Measurements from ENCODE around the gene LETM1.
A peak's percentile ranks its signal among the peaks of the same experiment; 100 is the strongest.

LETM1 gene

DNA sequence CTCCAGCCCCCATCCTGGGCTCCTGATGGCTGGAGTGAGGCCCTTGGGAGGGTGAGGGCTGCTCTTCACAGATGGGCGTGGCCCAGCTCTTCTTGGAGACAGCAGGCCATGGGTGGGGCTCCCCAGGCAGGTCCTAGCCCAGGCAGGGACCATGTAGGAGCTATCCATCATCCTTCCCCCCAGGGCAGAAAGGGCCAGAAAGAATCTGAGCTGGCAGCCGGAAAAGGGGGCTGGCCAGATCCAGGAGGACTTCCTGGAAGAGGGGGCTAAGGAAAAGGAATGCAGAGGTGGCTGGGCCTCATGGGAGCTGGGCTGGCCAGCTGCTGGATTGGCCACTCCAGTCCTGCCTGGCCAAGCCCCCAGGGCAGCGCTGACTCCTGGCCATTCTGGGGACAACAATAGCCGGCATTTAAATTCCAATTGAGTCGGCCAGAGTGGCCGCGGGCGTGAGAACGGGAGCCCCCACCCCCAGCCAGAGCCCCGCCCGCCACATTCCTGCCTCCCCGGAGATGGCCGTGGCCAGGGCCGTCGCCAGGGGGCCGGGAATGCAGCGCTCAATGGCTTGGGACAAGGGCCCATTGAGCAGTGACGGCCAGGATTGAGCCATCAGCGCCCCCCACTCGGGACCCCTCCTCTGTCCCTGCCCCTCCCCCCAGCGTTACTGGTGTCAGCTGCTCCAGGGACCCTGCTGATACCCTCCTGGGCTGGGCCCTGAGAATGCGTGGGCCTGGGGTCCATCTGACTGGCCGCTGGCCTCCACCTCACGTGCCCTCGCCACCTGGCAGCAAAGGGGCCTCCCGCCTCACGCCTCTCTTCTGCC, 77.9 kb downstream of the LETM1 start:
- peak; percentile 79 for DNase-seq (ENCODE audit: low spot score)

DNA sequence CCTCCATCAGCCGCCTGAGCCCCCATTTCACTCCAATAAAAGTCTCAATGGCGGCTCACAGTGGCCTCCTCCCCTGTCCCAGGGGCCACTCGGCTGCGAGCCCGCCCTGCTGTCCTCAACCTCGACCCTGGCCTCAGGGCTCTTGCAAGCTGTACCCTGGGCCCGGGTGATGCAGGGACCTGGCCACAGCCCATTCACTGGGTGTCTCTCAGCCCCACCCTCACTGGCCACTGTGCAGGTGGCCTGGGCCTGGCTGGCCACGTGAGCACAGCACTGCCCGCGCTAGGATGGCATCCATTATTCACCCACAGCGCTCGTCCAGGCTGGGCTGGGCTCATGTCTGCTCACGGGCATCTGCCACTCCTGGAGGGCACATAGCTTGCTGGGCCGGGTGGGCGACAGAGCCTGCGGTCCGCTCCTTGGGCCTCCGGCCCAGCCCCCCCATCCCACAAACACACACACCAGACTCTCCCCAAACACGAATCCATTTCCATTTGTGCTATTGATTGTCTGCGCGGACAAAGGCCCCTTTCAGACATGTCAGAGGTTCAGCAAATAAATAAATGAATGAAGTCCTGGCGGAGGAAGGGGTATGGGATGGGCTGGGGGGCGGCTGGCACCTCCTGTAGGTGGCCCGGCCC, 79.3 kb downstream of the LETM1 start:
- no peak for DNase-seq (ENCODE audit: low spot score)

DNA sequence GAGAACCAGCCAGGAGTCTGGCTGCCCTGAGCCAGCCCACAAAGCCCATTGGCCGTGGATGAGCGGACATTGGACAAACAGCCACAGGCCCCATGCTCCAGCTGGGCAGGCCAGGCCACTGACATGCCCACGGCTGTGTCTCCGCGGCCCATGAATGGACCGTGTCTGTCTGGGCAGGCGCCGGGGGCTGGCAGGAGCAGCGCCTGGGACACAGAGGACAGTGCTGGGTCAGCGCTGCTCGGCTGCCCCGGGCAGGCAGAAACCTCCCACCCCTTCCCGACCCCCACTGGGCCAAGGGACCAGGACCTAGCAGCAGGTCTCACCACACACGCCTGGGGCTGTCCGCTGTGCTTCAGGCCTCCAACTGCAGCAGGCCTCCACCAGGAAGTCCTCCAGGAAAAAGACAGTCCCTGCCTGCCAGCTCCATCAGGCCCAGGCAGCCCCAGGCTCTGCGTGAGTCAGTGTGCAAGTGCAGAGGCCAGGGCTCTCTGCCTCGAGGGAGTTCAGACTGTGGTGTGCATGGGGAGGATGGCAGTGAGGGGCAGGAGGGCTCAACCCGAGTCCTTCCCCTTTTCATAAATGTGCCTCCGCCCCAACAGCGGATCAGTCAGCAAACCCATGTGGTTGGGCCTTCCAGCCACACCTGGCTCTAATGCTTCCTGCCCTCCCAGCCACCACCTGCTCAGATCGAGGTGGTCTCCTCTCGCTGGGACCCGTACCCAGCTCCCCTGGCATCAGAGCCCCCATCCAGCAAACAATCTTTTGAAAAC, 80.0 kb downstream of the LETM1 start:
- DNase-seq (ENCODE audit: low spot score): no peak

DNA sequence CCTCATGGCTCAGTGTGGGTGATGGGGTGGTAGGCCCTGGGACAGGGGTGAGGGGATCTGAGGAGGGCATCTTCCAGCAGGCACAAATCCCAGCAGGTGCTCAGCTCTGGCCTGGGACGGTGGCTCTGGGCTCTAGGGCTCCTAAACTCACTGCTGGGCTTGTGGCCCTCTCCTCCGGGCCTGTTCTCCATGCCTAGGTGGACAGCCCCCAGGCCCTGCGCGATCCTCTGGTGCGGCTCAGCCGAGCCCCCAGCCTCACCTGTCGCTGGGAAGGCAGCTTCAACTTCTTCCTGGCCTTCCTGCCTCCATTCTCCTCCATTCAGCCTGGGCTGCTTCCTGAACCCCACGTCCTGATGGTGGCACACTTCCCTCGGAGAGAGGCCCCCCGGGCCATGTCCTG, 82.2 kb downstream of the LETM1 start:
- no peak for DNase-seq (ENCODE audit: low spot score)

DNA sequence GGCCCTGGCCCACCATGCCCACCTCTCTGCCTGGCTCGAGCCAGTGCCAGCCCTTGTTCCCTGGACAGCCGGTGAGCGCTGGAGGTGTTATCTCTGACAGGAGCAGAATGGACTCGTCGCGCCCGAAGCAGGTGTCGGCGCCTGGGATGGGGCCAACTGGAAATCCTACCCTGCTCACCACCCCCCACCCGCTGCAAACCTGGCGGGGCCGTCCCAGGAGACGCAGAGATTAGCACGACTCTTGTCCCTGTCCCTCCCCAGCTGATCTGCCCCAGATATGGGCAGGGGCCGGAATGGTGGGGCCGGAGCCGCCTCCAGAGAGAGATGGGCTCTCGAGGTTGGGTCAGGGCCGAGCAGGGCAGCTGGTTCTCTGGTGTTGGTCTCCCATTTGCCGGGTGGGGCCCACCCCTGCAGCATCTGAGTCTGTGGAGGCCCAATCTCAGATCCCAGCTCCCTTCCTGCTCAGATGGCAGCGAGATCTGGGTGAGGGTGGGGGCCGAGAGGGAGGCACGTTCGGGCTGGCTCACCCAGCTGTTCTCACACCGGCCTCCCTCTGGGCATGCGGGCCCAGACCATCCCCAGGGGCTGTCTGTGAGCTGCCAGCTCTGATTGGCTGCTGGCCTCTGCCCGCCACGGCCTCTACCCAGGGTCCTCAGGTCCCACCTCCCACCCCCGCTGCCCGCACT, 83.0 kb downstream of the LETM1 start:
- no peak for DNase-seq (ENCODE audit: low spot score)

DNA sequence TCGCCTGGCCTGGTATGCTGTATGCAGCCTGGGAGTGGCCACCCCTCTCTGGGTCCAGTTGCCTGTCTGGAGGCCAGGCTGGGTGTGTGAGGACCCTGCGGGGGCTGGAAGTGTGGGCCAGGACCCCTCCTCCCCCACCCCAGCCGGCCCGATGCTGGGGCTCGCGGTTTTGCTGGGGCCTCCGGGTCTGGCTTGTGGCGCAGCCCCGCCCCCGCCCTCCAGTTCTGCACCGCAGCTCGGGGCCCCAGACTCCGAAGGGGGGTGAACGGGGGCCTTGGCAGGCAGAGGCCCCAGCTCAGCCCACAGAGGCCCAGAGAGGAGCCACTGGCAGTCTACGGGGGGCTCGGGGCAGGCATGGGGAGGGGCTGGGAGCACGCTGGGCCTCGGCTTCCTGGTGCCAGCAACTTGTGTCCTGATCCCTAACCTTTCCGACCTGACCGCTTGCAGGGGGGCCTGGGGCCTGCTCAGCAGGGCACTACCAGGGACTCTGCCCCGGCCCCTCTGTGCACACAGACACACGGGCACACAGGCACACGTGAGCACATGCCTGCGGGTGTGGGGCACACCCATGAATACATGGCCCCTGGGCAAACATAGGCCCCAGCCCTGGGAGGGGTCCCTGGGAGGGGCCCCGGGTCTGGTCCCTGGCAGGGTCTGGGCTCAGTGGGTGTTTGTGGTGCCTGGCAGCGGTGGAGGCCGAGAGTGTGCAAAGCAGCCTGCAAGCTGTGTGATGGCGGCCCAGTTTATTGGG, 84.2 kb downstream of the LETM1 start:
- no peak for DNase-seq (ENCODE audit: low spot score)

DNA sequence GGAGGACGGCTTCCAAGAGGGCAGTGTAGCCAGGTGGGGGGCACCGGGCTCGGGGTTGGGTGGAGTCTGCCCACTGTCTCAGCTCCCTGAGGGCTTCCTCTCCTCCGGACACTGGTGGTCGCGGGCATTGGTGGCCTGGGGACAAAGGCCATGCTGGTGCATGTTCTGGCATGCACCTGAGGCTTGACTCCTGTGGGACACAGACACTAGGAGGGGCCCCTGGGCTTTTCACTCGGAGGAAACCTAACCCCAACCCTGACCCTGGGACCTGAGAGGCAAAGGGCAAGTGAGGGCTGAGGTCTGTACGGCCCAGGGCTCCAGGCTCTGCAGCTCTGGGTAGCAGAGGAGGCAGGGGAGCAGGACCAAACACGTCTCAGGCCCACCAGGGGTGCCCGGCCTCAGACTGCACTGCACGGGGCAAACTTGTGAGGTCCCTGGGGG, 85.1 kb downstream of the LETM1 start:
- no peak for DNase-seq (ENCODE audit: low spot score)

DNA sequence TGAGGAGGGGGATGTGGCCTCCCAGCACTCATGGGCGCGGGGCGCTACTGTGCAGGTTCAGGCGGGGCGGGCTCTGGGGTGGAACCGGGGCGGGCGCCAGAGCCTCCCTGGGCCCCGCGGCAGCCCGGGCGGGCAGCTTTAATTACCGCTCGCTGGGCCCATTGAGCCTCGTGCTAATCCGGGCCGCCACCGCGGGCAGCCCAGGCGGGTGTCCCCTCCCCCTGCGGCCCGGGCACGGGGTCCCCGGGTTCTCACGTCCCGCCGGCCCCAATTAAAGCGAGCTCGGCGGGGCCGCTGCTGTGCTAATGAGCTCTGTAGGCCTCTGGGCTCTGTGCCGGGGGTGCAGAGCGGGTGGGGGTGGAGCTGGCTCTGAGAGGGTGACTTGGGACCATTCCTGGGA, 85.7 kb downstream of the LETM1 start:
- DNase-seq (ENCODE audit: low spot score): no peak

DNA sequence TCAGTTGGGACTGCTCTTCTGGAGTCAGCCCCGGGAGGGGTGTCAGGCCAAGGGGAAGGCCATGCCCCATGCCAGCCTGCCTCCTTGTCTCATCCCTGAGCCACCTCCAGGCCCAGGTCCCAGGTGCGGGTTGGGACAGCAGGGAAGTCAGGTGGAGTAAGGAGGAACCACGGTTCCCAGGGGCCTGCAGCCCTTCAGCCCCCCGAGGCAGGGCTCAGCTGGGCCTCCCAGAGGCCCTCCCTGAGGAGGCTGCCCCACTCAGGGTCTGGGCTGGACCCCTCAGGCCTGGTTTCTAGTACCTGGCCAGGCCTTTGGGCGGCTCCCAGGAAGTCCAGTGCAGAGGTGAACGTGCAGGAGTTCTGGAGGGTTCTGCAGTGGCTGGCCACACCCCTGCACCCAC, 86.3 kb downstream of the LETM1 start:
- no peak for DNase-seq (ENCODE audit: low spot score)

DNA sequence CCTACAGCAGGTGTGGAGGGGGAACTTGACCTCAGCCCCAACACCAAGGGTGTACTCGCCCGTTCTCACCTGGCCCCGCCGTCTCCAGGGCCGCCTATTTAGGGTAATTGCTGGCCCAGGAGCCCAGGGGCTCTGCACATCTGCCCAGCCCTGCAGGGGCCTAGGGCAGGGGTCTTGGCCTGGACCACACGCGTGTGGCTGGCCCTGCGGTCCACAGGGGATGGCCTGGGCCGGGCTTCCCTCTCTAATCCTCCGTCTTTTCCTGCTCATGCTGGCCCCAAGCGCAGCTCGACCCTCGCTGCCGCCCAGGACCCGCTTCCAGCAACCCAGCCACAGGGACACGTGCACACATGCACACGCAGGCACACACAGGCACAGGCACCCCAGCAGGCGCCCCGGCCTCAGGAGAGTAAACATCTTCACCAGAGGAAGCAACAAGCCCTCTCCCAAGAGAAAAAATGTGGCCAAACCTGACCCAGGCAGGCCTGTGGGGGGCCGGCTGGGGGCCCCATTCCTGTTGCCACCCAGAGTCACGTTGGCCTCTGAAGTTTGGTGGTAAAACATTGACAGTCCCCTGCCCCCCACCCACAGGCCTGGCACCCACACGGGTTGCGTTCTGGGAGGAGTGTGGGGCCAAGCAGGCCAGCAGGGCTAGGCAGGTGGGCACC, 87.5 kb downstream of the LETM1 start:
- no peak for DNase-seq (ENCODE audit: low spot score)

DNA sequence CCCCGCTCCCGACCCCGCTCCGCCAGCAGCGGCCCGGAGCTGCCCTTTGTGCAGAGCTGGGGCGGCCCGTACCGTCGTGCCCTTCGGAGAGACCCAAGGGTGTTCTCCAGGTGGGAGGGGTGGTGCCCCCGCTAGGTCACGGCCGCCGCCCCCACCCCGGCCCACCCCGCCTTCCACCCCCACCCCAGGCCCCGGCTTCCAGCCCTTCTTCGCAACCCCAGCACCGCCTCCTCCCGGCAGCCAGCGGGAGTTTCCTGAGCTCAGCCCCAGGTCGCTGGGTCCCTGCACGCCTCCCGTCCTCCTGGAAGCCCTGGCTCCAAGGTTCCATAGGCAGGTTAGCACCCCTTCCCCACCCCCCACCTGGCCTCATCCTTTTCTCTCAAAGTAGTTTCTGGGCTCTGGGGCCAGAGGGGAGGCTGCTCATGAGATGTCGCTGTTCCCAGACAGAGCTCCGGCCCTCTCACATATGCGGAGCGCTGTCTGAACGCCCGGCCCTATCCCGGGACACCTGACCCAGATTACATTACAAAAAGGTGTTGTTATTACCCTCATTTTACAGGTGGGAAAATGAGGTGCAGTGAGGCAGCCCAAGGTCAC, 88.1 kb downstream of the LETM1 start:
- peak; percentile 88 for DNase-seq (ENCODE audit: low spot score)

DNA sequence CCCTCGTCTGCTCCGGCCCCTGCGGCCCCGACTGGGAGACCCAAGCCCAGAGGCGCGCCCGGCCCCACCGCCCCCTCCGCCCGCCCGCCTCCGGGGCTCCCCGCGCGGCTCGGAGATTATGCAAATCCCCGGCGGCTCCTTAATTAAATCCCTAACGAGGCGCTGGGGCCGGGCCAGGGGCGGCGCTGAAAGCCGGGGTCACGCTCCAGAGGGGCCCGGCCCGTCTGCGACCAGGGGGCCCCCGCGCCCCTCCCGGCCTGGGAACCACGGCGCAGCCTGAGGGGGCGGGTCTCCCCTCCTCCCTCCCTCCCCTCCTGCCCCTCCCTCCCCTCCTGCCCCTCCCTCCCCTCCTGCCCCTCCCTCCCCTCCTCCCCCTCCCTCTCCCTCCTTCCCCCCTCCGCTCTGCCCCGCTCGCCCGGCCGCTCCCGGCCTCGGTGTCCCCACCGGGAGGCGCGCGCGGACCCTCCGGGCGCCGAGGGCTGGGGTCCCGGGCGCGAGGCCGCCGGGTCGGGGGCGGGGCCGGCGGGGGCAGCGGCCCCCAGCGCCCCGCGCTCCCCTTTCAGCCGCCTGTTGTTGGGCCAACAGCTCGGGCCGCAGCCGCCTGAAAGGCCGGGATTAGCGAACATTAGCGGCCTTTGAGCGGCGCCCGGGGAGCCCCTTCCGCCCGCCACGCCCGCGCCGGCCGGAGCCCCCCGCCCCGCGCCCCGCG, 88.7 kb downstream of the LETM1 start:
- DNase-seq (ENCODE audit: low spot score): peak; percentile 58

DNA sequence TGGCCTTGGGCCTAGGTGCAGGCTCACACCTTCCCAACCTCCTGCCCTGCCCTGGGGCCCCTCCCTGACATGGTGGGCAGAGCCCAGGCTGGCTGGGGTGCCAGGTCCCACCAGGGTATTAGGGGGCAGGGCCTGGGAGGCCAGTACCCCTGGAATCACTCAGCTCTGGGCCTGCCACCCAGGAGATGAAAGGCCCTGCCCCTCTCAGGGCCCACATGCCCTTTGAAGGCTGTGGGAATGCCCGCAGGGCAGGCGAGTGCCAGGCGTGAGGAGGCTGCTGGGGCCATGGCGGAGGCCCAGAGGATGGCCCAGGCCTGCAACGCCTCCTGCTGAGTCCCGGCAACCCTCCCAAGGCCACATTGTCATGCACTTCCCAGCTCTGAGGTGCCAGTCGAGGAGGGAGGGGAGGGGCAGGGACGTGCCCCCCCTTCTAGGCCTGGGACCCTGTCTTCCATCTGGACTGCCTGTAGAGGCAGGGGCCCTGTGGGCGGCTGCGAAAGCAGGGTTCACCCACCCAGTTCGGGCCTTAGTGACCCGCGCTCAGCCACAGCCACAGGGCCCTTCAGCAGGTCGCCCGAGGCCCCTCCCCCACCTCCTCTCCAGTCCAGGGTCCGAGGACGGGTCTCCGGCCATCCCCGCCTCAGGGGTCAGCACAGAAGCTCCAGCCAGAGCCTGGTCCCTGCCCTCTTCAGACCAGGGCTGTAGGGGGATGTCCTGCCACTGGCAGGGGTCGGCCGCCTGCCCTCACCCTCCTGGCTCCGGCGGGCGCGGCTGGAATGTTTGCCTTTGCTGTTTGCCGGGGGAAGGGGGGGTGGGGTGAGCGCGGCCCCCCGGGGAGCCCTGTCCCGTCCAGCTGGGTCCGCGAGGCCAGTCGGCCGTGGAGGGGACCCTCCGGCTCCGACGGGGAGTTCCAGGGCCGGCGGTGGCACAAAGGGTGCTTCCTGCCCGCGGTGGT, 89.6 kb downstream of the LETM1 start:
- DNase-seq (ENCODE audit: low spot score): no peak

DNA sequence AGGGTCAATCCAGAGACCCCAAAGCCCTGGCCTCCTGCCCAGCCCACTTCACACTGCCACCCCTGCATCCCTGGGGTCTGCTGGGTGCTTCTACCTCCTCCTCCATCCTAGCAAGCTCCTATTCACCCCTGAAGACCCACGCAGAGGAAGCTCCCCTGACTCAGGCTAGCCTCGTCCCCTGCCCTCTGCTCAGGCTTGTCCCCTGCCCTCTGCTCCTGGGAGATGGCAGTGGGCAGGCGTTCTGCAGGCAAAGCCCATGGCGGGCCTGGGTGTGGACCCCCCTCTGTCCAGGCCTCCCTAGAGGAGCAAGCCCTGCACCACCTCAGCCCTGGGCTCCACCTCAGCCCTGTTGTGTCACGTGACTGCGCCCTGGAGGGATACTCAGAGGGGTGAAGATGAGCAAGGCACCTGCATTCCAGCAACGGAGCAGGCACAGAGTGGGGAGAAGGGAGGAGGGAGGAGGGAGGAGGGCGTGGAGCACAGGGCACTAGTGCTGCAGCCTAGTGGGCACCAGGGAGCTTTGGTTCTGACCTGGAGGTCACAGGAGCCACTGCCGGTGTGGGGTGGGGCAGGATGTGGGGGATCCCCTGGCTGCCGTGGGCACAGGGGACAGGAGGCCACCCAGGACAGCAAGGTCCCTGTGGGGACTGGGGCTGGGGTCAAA, 90.4 kb downstream of the LETM1 start:
- DNase-seq (ENCODE audit: low spot score): no peak

DNA sequence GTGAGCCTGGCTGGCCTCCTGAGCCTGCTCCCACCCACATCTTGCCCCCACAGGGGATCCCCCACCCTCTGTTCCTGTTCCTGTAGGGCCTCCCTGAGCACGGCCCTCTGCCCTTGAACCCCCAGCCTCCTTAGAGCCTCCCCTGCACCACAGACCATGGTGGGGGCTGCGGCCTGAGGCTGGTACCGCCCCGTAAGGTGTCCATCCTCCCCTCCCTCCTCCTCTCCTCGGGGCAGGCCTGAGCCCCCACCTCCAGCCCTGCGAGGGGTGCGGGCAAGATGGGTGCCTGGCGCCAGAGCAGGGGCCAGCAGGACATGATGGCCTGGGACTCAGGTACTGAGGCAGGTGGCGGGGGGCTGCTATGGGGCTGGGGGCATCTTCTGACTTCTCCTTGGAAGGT, 91.3 kb downstream of the LETM1 start:
- DNase-seq (ENCODE audit: low spot score): no peak

DNA sequence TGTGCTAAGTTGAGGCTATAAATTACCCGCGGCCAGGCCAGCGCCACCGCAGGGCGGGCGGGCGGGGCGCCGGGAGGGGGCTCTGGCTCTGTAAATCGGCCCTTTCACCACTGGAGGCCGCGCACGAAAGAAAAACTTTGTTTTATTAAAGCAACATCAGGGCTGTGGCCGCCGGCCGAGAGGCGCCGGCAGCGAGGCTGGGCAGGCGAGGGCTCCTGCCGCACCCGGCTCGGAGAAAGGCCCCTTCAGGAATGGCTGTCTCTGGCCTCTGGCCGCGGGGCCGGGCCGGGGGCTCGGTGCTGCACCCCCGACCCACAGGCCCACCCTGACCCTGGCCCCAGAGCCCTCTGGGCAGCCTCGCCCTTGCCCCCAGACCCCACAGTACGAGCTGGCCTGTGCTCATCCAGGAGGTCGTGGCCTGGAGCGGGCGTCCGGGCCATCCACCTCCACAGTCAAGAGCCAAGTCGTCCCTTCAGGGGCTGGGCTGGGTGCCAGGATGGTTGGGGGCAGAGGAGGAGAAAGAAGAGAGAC, 92.3 kb downstream of the LETM1 start:
- DNase-seq (ENCODE audit: low spot score): peak; percentile 91

DNA sequence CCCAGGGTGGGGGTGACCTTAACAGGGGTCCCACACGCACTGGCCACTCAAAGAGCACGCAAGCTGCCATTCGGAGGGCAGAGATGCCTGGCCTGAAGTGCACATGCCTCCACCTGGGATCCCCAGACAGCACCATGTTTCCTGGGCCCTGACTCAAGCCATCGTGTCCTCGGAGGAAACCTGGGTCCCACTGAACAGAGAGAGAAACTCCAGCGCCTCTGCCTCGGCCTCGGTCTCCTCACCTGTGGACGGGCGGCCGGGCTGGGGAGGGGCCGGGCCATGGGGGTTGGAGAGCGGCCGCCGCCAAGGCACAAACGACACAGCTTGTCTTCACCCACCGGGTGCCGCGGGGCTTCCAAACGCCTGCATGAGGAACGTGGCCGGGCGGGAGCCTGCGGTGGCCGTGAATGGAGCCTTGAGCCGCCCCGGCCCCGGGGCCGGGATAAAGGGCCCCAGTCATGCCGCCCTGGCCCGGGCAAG, 92.8 kb downstream of the LETM1 start:
- no peak for DNase-seq (ENCODE audit: low spot score)

Measured in AG08396 (cell line).